ENCODE measurements around the gene HIPK2.

The HIPK2 gene

DNA sequence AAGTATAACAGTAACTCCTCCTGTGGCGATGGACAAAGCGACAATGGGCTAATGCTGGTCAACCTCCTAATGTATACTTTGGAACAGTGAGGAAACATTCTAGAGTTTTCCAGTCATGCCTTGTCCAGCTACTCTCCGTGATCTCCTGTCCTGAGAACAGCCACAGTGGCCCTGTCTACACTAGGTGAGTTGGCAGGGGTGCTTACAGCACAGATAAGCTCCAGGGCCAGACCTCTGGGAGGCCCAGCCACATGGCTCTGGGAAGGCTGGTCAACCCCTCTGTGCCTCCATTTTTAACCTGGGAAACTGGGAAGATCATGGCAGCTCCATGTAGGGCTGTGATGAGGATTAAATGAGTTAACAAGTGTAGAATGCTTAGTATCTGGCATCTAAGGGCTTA is 197.4 kb downstream of the HIPK2 start:
- no peak for DNase-seq

DNA sequence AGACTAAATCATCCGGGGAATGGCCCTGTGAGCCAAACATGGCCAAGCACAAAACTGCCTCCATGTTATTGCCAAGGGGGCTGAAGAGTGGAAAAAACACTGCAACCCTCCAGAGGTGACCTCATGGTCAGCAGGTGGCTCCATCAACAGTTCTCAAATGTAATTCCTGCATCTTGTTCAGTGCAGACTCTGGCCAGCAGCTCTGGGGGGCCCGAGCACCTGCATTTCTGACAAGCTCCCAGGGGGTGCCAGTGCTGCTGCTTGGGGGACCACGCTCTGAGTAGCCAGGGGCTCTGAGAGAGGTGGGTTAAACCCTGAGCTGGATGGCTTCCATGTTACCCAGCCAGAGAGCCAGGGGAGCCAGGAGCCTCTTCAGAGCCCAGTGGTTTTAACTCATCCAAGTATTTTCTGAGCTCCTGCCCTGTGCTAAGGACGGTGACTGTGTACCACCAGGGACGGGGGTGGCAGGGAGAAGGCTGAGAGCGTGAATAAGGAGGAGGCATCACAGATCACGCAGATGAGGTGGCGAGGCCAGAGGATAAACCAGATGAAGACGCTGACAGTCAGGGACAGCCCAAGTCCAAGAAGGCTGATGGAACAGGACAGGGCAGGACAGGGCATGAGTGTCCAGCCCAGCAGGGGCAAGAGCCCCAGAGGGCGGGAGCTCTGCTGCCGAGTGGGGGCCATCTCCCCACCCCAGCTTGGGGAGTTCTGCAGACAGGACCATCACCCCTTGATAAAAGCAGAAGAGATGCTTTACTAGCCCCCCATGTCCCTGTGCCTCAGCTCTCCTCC is 201.4 kb downstream of the HIPK2 start:
- DNase-seq, result no peak

DNA sequence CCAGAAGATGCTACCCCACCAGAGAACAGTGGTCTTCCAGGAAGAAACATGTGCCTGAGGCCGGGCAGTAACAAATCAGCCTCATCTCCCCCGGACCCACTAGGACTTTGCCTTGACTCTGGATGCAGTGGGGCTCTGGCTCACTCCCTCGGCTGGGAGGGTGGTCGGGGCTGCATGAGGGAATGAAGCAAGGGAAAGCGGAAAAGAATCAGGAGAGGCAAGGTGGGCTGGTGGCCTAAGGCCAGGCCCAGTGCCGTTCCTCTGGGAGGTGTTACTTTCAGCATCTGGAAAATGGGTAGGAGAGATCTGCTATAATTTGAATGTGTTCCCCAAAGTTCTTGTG is 202.5 kb downstream of the HIPK2 start:
- no peak for DNase-seq

DNA sequence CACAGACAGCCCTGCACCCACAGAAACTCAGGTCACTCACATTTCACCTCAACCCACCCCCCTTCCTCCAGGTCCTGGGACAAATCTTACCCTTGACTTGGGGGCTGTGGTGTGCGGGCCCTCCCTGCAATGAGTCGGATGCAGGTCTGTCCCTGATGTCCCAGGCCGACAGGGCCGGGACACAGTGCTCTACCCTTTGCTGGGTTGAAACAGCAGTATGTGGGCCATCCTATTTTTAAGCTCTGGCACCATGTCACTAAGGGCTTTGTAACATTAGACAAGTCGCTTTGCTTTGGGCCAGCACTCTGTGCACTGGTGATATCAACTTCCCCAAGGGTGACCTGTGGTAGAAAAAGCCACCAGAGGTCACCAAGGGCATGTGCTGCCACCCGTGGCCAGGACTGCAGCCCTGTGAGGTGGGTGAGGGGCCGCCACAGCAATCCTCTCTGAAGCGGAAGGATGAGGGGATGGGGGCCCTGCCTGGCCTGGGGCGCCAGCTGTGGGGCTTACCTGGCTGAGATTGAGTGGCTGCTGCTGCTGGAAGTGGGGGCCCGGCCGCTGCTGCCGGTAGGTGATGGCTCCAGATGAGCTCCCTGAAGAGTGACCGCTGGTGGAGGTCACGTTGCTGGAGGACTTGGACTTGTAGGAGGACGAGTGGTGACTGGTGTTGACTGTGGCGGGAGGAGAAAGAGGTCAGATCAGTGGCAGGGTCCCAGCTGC is 203.0 kb downstream of the HIPK2 start:
- DNase-seq, result no peak

DNA sequence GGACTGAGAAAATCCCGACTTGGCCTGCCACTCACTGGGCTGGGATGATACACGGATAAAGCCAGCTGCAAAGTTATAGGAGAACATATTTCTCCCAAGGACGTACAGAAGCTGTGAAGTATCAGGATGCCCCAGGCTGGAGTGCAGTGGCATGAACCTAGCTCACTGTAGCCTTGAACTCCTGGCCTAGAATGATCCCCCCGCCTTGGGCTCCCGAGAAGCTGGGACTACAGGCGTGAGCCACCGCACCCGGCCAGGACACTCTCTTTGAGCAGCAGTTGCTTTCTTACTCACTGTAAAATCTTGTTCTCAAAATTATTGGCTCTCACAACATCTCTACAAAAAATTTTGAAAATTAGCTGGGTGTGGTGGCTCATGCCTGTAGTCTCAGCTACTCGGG is 203.9 kb downstream of the HIPK2 start:
- DNase-seq, result no peak

DNA sequence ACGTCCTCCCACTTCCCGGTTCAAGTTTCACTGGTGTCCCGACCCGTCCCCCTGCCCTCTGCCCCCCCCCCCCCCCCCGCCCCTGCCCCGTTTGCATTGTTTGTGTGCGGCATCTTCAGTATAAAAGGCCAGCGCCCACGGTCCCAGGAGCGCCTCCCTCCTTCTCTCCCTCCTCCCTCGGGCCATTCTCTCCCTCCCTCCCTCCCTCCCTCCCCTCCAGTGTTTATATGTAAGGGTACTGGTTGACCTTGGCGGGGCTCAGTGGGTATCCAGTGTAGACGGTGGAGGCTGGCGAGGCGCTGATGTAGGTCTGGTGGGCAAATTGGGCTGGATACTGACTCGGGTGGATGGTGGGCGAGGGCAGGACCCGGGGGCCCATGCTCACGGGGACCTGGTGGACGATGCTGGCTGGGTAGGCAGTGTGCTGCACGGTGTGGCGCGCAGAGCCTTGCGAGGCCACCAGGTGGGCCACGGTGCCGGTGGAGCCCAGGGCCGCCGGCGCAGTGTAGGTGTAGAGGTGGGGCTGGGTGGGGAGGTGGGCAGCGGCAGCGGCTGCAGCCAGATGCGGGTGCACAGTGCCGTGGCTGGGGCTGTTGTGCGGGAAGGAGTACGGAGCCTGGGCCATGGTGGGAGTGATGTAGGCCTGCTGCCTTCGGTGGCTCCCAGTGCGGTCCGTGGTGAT is 205.0 kb downstream of the HIPK2 start:
- DNase-seq, result no peak

DNA sequence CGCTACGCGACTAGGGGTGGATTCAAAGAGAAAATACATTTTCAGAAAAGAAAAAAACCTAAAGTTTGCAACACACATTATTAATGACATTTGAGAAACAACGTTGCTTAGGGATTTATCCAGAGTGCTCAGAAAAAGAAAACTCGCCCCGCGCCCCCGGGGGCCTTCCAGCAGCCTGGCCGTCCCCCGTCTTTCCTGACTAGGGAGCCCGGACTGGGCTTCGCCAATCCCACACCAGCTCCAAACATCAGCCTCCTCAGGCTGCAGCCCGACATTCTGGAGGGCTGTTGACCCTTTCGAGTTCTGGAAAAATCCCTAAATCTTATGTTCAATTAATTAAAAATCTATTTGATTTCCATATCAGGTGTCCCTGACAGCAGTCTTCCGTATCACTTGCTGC is 205.7 kb downstream of the HIPK2 start:
- no peak for DNase-seq

DNA sequence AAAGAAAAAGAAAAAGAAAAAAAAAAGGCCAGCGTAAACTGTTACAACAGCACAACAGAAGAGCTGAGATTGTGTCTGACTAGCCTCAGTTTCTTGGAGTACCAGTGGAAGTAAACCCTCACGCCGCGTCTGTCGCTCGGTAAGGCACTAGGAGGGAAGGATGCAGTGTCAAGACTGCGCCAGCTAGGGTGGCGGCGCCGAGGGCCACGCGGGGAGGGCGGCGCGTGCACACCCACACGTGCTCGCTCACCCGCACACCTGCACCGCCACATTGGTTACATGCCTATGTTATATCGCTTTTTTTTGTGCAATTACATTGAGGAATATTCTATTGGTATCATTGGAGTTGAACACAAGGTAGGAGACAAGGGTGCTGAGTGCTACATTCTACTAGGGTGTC is 206.1 kb downstream of the HIPK2 start:
- DNase-seq, result no peak

DNA sequence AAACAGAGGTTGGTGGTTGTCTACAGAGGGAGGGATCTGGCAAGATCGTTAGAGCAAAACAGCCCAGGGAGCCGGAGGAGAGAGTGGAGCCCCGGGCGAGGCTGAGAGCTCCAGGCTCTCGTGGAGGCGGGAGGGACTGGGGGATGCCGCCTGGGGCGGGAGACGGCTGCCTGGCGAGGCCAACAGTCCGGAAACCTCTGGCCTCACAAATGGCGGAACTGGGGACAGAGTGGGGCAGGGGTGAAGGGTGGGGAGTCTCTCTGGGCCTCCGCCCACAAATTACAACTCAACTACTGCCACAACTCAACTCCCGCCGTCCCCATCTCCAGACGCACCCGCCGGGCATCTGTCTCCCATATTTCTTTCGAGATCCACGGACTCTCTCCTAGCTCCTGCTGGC is 206.6 kb downstream of the HIPK2 start:
- no peak for DNase-seq

DNA sequence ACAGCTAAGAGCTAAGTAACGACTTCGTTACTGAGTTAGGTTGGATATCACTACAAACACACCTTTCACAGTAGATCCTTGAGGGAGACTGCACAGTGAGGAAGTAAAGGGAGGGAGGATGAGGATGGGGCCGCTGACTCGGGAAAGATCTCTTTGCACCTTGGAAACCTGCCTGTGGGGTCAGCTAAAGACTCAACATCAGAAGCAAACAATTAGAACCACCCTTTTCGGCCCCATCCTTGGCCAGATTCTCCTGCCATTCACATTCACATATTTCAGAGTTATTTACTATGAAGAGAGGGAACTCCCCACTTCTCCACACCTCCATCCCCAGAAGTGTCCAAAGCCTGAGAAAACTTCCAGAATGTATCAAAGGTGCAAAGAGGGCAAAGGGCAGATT is 207.2 kb downstream of the HIPK2 start:
- DNase-seq, result no peak

DNA sequence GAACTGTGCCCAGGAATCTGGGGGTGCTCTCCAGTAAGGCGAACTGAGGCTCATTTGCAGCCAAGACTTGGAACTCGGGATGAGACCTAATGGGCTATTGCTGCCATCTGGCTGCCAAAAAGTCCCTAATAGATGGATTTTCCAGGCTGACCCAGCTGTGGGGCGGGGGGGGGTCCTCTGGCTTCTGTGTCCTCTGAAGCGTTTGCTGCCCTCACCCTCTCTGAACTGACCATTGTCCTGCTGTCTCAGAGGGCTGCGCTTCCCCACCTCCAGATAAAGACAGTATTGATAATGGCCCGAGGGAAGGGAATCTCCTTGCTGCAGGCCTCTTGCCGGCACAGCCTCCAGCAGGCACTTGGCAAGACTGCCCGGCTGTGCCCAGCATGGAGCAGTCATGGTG is 207.7 kb downstream of the HIPK2 start:
- DNase-seq, result no peak

DNA sequence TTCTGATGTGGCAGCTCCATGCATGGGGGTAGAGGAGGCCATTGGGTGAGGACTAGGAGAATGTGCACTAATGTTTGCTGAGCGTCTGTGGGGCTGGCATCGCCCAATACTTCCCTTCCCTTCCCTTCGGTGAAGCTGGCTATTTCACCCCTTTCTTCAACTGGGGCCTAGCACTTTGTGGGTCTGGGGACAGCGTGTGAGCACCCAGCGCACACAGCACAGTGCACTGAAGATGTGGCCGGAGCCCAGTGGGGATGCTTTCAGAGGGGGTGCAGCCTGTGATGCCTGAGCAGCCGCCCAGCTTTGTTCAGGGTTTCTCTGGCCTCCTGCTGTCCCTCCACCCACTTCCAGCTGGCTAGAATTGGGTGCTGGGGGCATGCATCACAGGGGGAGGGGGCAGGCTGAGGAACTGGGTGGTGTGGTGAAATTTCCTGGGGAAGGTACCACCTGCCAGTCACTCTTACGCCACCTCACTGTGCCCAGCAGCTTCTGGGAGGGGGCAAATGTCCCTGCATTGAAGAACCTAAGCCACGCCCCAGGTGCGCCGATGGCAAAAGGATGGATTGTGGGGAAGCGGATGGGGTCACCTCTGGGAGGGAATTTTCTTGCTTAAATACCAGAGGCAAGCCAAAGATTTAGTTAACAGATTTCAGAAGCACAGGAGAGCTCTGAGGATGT is 208.8 kb downstream of the HIPK2 start:
- DNase-seq, result no peak

DNA sequence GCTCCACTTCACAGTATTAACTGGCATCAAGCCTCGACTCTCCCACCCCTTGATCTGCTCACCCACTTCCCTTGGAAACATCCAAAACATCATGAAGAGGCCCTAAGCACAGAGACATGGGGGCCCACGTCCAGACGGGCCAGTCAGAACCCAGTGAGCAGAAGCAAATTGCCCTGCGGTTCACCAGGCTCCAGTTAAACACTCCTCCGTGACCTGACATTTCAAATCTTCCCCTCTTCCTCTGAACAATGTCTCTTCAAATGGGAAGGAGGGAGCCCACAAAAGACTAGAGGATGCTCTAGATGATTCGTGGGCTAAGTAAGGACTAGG is 209.5 kb downstream of the HIPK2 start:
- DNase-seq, result no peak

DNA sequence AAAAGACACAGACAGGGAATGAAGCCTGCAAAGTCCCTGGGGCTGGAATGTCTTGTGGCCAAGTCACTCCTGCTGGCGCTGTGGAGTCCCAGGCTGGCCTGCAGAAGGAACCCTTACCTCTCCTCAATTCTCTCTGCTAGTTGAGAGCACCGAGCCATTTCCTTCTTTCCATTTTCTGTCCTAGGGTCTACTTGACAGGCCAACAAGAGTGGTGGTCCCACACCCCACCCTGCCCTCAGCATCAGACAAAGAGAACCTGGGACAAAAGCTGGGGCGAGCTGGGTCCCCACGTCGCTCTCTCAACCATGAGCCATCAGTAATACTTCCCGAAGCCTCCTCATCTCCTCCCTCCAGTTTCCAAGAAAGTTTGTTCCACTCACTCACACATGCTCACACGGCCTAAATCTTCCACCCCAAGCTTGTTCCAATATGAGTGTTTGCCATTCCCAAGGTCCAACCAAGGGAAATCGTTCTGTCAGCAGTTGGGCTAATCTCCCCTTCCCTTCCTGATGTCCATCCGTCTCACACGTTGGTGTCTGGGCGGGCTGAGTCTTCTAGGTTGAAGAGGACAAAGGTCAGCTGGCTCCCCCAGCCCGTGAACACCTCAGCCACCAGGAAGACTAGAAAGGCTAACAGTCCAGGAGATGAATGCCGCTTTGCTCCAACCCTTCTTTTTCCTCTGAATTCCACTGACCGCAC is 210.0 kb downstream of the HIPK2 start:
- no peak for DNase-seq

DNA sequence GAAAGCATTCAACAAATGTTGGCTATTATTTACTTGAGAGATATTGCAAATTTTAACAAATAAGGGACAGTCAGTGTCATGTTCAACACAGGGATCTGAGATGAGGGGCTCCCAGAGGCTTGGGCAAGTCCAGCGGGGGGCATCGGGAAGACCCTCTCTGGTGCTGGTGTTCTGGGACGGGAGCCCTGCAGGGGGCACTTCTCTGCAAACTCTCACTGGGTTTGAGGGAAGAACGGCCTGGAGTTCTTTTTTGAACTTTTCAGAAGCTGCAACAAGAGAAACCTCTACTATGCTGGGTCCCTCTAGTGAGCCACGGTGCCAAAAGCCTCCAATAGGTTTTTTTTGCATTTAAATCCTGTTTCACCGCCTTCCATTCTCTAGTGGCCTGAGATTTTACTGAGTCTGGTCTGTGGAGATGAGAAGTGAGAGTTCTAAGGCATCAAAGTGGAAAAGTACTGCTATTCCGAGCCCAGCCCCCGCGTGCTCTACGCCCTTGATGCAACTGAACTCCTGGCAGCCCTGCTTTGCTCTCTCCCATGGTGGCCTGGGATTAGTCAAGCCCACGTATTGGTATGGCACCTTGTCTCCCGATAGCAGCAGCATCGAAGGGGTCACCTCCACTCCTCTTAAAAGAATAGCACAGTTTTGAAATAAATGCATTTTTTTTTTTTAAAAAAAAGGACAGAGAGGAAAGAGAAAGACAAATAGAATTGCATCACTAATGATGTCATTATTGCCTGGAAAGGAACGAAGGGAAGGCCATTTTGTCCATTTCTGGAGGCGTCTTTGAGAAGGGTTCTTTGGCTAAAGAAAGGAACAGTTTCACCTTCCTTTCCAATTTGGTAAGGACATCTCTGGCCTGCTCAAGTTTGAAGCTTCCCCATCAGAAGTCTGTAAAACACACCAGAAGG is 210.8 kb downstream of the HIPK2 start:
- DNase-seq, result no peak

DNA sequence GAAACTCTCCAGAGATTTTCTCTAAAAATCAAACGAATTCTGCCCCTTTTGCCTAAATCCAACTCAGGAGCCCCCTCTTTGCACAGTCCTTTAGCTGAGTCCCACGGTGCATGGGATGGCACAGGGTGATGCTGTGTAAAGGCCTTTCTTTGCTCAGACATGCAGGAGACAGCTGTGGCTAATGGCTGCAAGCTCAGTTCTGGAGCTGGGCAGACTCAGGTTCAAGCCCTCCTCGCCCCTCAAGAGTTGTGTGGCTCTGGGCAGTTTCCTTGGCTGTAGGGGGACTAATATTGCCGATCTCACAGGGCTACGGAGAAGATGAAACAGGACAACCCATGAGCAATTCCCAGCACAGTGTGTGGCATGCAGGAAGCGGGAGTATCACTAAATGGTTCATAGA is 211.7 kb downstream of the HIPK2 start:
- no peak for DNase-seq

DNA sequence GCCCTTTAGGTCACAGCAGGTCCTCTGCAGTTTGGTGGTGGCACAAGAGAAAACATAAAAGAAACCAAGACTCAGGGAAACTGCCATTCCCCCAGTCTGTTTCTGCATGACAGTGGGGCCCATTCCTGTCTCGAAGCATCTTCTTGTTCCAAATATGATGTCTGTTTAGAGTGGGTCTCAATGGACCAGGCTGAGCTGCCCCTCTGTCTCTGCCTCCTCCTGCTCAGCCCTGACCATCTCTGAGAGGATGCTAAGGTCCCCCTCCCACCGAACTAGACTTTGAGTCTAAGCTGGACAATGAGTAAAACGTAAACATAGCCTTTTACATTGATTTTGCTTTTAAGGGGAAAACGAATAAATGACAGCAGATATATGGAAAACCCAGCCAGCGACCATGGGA is 213.9 kb downstream of the HIPK2 start:
- no peak for DNase-seq

DNA sequence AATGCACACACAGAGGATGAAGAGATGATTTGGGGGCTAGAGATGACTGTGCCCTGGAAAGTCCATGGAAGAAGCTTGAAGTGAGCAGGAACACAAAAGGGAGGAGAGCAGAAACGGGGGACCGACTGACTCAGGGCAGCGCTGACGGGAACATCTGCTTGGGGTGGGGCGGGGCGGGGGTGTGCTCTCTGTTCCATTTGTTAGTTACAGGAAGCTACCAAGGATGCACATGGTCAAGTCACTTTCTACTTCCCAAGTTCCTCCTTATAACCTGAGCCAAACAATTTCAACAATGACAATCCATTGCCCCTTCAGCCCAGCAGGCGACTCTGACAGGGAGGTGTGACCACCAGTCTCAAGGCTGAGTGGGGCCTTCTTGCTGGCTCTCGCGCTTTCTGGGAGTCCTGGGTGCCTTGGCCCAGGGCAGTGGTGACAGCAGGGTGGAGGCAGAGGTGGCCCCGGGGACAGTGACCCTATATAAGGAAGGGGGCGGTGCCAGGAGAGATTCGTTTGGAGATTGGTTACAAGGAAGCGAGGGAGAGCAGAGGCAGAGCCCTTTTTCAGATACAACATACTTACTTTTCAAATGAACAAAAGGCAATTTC is 214.7 kb downstream of the HIPK2 start:
- DNase-seq, result no peak

DNA sequence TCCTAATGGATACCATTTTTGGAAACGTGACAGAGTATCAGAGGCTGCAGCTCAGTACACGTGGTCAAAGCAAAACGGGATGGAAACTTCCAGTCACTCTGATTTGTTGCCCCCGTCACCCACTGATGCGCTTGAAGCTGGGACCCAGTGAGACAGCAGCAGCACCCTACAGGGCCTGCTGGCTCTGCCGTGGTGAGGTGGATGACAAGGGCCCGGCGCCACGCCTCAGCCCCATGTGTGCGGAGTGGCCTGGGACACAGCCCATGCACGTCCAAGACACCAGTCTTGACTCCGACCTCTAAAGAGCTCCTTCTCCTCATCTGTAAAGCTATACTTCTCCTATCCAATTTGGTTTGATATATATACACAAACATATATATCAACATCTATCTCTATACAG is 215.3 kb downstream of the HIPK2 start:
- no peak for DNase-seq

DNA sequence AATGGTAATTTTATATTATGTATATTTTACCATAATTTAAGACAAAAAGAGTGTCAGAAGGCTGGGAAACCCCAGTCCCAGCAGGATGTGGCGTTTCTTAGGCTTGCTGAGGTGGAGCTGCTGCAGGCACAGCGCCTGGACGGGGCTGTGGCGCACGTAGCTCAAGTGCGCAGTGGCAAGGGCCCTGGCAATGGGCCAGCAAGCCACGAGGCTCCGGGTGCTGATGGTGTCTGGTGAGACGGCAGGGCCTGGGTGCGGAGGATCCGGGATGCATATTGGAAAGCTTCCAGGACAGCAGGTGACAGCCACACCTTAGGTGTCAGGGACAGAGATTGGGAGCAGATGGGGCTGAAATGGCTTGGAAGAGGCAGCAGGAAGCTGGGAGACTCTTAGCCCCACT is 217.1 kb downstream of the HIPK2 start:
- peak; percentile 99 for DNase-seq

DNA sequence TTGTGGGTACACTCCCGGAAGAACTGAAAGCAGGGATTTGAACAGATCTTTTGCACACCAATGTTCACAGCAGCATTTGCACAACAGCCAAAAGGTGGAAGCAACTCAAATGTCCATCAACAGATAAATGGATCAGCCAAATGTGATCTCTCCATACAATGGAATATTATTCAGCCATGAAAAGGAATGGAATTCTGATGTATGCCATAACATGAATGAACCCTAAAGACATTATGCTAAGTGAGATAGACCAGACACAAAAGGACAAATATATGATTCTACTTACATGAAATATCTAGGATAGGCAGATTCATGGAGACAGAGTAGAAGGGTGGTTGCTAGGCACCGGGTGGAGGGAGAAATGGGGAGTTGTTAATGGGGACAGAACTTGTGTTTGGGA is 217.6 kb downstream of the HIPK2 start:
- DNase-seq, result no peak
